SJCRH30 (cell line): ENCODE measurements around the gene SEL1L3. TPM values are rescaled to one million over a fixed set of nuclear protein-coding genes. Genes with fewer than 3 reads are reported as not detected.
A peak's percentile ranks its signal among the peaks of the same experiment; 100 is the strongest.

Experiments
- DNase-seq, 2 experiments: peaks; one replicate each; pipeline ENCODE4 v3.0.0-alpha.2; 2015 to 2020
- H3K27ac ChIP-seq: fragments of 250-450 bp; sonication (Bioruptor Pico); 2 replicates; pipeline ENCODE4 v1.5.1; 2020; ENCODE audit warnings: mild to moderate bottlenecking, moderate library complexity
- H3K27me3 ChIP-seq: fragments of 250-450 bp; sonication (Bioruptor Pico); 2 replicates; pipeline ENCODE4 v1.5.1; 2020; ENCODE audit warnings: mild to moderate bottlenecking, moderate library complexity
- H3K36me3 ChIP-seq: fragments of 250-450 bp; sonication (Bioruptor Pico); 2 replicates; pipeline ENCODE4 v1.5.1; 2020; ENCODE audit warnings: mild to moderate bottlenecking, moderate library complexity
- H3K4me1 ChIP-seq: fragments of 250-450 bp; sonication (Bioruptor Pico); 2 replicates; pipeline ENCODE4 v1.5.1; 2020; ENCODE audit warnings: mild to moderate bottlenecking, moderate library complexity
- H3K4me3 ChIP-seq: fragments of 250-450 bp; sonication (Bioruptor Pico); 2 replicates; pipeline ENCODE4 v1.5.1; 2020; ENCODE audit warnings: mild to moderate bottlenecking, moderate library complexity
- H3K9me3 ChIP-seq: fragments of 250-450 bp; sonication (Bioruptor Pico); replicated peaks from 2 replicates; pipeline ENCODE4 v1.5.1; 2020; ENCODE audit warnings: mild to moderate bottlenecking, moderate library complexity
- total RNA-seq: library from RNA; depleted of rRNA; stranded (reverse); fragments of >200 nt; shearing (Covaris generic); gene quantifications from 2 replicates; pipeline ENCODE4 v1.2.3, GENCODE V29; 2014

SEL1L3 gene
- total RNA-seq, 1 experiment from 2014 or later, result 52.3 TPM

DNA sequence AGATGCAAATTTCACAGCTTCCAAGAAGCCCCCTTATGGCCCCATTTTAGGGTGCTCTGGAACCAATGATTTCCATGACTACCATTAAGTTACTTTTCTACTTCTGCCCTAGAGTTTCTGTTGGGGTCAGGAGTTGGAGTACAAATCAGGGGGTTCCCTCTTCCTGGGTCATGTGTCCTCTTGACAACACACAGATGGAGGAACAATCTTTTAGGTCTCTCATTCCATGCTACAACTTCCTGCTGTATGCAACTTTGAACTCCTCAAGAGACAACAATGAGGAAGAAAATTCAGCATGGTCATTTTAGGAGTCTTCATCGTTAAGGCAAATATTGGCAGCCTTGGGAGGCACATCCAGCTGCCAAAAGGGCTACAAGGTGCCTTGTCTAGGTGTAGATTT is 79.7 kb downstream of the SEL1L3 start:
- peaks cover 28% of the 10 kb centered on the region for H3K4me1 ChIP-seq
- H3K4me3 ChIP-seq, result no peak overlapping the region
- H3K27ac ChIP-seq, result no peak overlapping the region
- H3K36me3 ChIP-seq, result peaks cover 46% of the 10 kb centered on the region
- H3K27me3 ChIP-seq, result no peaks in the 10 kb centered on the region
- no peaks in the 10 kb centered on the region; the same call in 1 of the 2 replicates for H3K9me3 ChIP-seq
- no peak for DNase-seq

DNA sequence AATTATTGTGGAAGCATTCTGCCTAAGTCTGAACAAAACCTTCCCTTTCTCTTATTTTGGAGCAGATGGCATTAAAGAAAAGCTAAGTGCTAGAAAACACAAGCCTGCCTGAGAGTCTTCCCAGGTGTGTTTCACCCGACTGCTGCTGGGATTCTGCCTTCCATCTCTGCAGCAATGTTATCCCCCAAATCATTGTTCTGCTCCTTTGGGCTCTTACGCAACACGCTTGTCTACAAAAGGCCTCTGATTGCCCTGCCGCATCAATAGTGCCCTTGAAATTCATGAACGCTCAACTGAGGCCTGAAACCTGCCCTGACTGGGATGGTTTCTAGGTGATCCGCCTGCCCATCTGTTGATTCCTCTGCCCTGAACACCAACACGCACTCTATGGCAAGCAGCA is 80.3 kb downstream of the SEL1L3 start:
- Histone ChIP-seq H3K9me3 (no peaks in the 10 kb centered on the region; the same call in 1 of the 2 replicates), H3K36me3 (peaks cover 47% of the 10 kb centered on the region), H3K4me3 (no peak overlapping the region), H3K4me1 (peaks cover 22% of the 10 kb centered on the region), H3K27ac (no peak overlapping the region), H3K27me3 (no peaks in the 10 kb centered on the region)
- DNase-seq, result no peak

DNA sequence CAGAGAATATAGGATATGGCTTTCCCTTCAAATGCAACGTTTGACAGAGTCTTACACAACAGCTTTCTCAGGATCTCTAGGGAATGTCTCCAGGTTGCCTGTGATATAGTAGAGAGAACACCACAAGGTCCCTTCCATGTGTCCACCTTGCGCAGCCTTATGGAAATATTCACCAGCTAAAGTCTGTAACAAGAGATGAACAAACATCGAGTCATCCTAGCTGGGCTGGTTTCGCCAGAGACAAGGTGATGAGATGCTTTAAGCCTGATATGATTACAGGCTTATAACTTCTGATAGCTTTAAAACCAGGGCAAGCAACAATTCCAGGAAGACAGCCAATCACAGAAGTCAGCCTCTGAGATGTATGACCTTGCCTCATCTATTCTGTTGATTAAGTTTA is 83.8 kb downstream of the SEL1L3 start:
- Histone ChIP-seq H3K9me3 (peaks cover 5% of the 10 kb centered on the region), H3K4me3 (no peak overlapping the region), H3K27ac (no peak overlapping the region), H3K27me3 (no peaks in the 10 kb centered on the region), H3K36me3 (peaks cover 43% of the 10 kb centered on the region), H3K4me1 (no peaks in the 10 kb centered on the region)
- DNase-seq, result no peak

DNA sequence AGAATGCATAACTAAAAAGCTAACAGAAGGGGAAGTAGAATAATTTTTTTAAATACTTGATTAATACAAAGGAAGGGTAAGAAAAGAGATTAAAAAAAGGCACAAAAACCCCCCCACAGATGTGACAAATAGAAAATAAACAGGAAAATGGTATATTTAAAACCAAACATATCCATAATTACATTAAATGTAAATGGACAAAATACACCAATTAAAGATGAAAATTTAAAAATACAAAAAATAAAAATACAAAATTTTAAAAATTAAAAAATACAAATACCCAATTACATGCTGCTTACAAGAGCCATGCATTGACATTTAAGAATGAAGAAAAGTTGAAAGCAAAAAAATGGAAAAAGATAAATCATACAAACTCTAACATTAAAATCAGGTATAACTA is 86.0 kb downstream of the SEL1L3 start:
- Histone ChIP-seq H3K36me3 (peaks cover 44% of the 10 kb centered on the region), H3K4me1 (no peaks in the 10 kb centered on the region), H3K9me3 (peaks cover 5% of the 10 kb centered on the region), H3K27ac (no peak overlapping the region), H3K27me3 (no peaks in the 10 kb centered on the region), H3K4me3 (no peak overlapping the region)
- no peak for DNase-seq

DNA sequence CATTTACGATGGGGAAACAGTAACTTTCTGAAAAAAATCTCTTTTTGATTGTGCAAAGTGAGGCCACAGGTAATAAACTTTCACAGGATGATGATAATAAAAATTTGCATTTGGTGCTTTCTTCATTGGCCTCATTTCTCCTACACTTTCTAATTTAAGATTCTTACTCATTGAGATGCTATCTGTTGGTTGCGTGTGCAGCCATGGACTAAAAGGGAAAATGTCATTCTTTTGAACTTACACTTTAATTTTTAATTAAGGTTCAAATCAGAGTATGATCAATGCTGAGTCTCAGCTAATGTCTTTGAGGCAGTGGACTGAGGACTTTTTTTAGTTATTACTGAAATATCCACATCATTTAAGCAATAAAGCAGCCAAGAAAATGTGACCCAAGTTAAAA is 87.6 kb downstream of the SEL1L3 start:
- no peak for DNase-seq
- peaks cover 36% of the 10 kb centered on the region for H3K36me3 ChIP-seq
- H3K27me3 ChIP-seq, result no peaks in the 10 kb centered on the region
- no peak overlapping the region for H3K4me3 ChIP-seq
- peaks cover 5% of the 10 kb centered on the region for H3K9me3 ChIP-seq
- no peak overlapping the region for H3K27ac ChIP-seq
- H3K4me1 ChIP-seq, result no peaks in the 10 kb centered on the region; the same call in 1 of the 2 replicates

DNA sequence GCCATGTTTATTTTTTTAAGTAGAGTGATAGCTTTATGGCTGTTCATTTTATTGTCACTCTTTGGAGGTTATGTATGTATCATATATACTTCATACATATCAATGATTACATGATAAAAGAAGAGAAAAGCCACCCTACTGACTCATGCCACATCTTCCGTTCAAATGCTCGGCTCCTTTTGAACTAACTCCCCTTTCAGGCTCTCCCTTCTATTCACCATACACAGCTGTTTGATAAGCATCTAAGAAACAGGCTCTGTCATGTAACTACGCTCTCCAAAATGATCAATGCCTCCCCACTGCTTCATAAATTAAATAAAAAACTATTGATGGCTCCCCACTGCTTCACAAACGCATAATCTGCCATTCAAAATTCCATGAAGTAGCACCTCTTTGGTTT is 89.4 kb downstream of the SEL1L3 start:
- peaks cover 14% of the 10 kb centered on the region for H3K4me1 ChIP-seq
- no peak overlapping the region for H3K4me3 ChIP-seq
- peaks cover 5% of the 10 kb centered on the region for H3K9me3 ChIP-seq
- H3K27ac ChIP-seq, result no peak overlapping the region
- H3K36me3 ChIP-seq, result peaks cover 20% of the 10 kb centered on the region
- DNase-seq, result no peak
- no peaks in the 10 kb centered on the region for H3K27me3 ChIP-seq

DNA sequence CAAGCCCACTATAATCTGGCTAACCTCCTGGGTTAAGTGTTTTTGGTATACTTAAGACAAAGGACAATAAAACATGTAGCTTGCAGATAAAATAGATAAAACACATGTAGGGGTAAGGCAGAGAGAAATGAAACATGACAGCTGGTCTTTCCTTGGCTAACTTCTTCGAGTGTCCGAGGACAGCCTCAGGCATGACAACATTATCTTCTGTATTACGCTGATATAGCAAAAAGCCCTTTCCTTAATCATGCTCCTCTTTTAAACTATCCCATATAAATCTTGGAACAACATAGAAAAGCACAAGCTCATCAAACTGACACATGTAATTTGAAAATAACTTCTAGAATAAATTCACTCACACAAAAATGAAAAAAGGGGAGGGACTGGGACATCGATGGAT is 91.1 kb downstream of the SEL1L3 start:
- H3K4me3 ChIP-seq, result no peak overlapping the region
- H3K9me3 ChIP-seq, result peaks cover 4% of the 10 kb centered on the region
- no peaks in the 10 kb centered on the region for H3K27me3 ChIP-seq
- no peak for DNase-seq
- peaks cover 18% of the 10 kb centered on the region for H3K4me1 ChIP-seq
- H3K36me3 ChIP-seq, result peaks cover 11% of the 10 kb centered on the region
- H3K27ac ChIP-seq, result no peak overlapping the region

DNA sequence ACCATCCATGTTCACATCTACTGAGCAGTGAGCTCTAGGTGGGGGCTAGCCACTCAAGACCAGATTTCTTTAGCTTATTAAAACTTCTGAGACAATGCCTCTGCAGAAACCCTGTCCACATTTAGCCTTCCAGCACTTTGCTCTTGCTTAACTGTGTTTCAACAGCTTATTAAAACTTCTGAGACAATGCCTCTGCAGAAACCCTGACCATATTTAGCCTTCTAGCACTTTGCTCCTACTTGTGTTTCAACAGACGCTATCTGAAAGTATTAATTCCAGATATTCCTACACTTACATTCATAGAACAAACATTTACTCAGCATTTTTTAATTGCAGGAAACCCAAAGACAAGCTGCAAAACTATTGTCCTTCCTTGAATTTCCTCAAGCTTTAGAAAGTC is 91.9 kb downstream of the SEL1L3 start:
- Histone ChIP-seq H3K36me3 (peaks cover 7% of the 10 kb centered on the region; the same call in 1 of the 2 replicates), H3K27me3 (no peaks in the 10 kb centered on the region), H3K27ac (no peak overlapping the region), H3K4me1 (peaks cover 18% of the 10 kb centered on the region), H3K9me3 (no peaks in the 10 kb centered on the region), H3K4me3 (no peak overlapping the region)
- DNase-seq, result no peak

DNA sequence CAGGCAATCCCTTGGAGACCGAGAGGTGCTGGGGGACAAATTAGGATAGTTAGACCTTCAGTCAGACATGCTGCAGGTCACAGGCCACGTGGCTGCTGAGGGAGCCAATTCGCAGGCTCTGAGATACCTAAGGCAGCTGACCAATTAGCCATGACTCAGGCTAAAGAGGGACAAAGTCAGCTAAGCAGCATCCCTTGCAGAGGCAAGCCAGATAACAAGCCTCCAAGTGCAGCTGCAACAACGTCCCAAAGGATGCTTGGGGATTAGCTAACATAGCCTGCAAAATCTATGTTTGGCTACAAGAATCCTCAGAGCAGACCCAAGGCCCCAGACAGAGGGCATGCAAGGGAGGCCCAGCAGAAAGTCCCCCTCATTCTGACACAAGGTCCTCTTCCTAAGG is 93.5 kb downstream of the SEL1L3 start:
- Histone ChIP-seq H3K4me3 (no peak overlapping the region), H3K9me3 (no peaks in the 10 kb centered on the region), H3K4me1 (peaks cover 18% of the 10 kb centered on the region), H3K27ac (peak overlapping the region; percentile 46), H3K27me3 (no peaks in the 10 kb centered on the region), H3K36me3 (peaks cover 10% of the 10 kb centered on the region)
- DNase-seq, result peak; percentile 87 to 92

DNA sequence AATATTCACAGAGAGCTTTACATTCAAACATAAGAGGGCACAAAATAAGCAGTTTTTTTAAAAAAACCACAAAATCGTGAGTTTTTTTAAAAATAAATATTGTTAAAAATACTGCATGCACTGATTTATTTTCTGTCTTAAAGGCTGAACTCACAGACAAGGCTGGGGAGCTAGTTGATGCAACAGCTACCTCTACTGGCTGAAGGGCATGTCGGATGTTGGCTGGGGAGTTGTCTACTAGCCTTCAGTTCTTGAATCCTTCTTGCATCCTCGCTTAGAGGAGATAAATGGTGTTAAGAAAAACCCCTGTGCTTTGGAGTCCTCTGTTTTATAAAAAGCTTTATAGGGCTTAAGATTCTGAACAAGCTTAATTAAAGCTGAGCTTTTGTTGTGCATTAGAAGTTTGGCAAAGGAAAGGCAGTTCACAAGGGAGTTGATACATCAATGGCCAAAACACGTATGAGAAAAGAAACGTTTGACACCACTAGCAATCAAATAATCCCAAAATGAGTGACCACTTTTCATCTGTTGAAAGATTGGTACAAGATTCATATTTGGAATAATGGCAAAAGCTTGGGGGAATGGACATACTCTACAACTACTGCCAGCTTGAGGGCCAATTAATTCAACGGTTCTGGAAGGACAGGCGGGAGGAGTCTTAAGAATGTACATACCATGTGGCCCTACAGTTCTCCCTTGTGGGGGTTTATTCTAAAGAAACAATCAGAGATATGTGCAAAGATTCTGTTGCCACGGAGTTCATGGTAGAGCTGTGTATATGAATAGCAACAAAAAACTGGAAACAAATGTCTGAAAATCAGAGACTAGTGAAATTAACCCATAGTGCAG is 94.7 kb downstream of the SEL1L3 start:
- Histone ChIP-seq H3K4me1 (peaks cover 18% of the 10 kb centered on the region), H3K27ac (no peak overlapping the region), H3K27me3 (no peaks in the 10 kb centered on the region), H3K4me3 (no peak overlapping the region), H3K36me3 (peaks cover 16% of the 10 kb centered on the region), H3K9me3 (no peaks in the 10 kb centered on the region)
- DNase-seq, result peak; percentile 66 to 88

DNA sequence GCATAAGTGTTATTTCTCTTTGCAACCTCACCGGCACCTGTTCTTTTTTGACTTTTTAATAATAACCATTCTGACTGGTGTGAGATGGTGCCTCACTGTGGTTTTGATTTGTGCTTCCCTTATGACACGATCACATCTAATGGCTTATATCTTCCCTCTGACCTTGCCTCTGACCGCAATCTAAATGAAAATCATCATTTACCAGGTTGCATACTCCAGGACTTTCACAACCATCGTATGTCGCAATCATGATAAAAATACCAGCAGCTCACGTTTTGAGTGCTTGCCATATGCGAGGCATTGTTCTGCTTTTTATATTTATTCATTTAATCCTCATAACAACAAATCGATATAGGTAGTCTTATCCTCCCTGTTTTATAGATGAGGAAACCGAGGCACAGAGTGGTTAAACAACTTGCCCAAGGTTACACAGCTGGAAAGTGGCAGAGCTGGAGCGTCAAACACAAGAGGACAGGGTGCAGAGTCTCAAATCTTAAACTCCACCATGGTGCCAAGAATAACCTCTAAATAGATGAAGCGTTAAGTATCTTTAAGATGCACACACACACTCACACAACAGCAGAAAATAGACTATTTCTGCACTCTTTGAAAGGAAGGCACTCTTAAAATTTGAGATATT is 102.2 kb downstream of the SEL1L3 start:
- no peak overlapping the region for H3K27ac ChIP-seq
- H3K27me3 ChIP-seq, result no peaks in the 10 kb centered on the region
- H3K4me1 ChIP-seq, result no peaks in the 10 kb centered on the region
- peaks cover 7% of the 10 kb centered on the region; the same call in 1 of the 2 replicates for H3K9me3 ChIP-seq
- H3K36me3 ChIP-seq, result peaks cover 41% of the 10 kb centered on the region
- H3K4me3 ChIP-seq, result no peak overlapping the region
- DNase-seq, result no peak

DNA sequence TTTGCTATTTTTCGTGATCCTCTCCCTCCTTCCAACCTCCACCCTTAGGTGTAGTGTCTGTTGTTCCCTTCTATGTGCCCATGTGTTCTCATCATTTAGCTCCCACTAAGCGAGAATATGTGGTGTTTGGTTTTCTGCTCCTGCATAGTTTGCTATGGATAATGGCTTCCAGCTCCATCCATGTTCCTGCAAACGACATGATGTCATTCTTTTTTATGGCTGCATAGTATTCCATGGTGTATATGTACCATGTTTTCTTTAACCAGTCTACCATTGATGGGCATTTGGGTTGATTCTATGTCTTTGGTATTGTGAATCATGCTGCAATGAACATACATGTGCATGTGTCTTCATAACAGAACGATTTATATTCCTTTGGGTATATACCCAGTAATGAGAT is 102.7 kb downstream of the SEL1L3 start:
- no peaks in the 10 kb centered on the region for H3K4me1 ChIP-seq
- H3K9me3 ChIP-seq, result peaks cover 7% of the 10 kb centered on the region; the same call in 1 of the 2 replicates

DNA sequence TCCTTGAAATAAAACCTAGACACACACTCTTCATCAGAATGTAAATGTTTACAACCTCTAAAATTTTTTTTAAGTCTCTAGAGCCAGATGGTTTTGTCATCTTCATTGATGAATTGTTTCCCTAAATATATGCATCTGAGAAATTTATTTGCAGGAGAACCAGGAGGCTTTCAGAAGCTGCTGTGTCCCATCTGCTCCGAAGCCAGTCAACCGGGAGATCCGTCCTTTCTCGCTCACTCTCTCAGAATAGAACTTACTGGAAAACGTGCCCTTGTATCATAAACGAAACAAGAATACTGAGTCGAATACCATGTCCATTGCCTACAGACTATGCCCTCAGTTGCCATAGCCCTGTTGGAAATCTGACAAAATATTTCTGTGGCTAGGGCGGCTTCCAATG is 103.7 kb downstream of the SEL1L3 start:
- H3K36me3 ChIP-seq, result peaks cover 35% of the 10 kb centered on the region
- no peak overlapping the region for H3K27ac ChIP-seq
- no peak for DNase-seq
- peaks cover 7% of the 10 kb centered on the region; the same call in 1 of the 2 replicates for H3K9me3 ChIP-seq
- H3K27me3 ChIP-seq, result no peaks in the 10 kb centered on the region
- no peak overlapping the region for H3K4me3 ChIP-seq
- H3K4me1 ChIP-seq, result no peaks in the 10 kb centered on the region

More for the DNA sequence above, 102.7 kb downstream of the SEL1L3 start:
- Histone ChIP-seq H3K27me3 (no peaks in the 10 kb centered on the region), H3K4me3 (no peak overlapping the region), H3K36me3 (peaks cover 38% of the 10 kb centered on the region), H3K27ac (no peak overlapping the region)
- DNase-seq, result no peak

DNA sequence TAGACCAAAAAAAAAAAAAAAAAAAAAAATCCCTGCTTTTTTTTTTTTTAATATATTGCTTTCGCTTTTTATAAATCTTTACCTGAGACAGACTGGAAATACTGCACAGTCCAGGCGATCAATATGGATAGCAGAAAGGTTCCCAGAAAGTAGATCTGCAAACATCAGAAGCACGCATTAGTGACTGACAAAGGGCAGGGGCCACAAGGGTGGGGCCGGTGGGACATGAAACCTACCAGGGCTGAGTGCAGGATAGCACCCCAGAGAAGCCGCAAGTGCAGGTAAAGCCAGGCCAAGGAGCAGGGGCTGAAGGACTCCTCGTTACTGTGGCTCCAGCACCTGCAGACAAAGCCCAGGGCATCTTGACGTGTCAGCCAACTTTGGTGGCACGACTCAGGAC is 105.3 kb downstream of the SEL1L3 start:
- Histone ChIP-seq H3K36me3 (peaks cover 29% of the 10 kb centered on the region), H3K9me3 (peaks cover 7% of the 10 kb centered on the region; the same call in 1 of the 2 replicates), H3K4me3 (no peak overlapping the region), H3K4me1 (no peaks in the 10 kb centered on the region), H3K27ac (no peak overlapping the region), H3K27me3 (no peaks in the 10 kb centered on the region)
- DNase-seq, result no peak

DNA sequence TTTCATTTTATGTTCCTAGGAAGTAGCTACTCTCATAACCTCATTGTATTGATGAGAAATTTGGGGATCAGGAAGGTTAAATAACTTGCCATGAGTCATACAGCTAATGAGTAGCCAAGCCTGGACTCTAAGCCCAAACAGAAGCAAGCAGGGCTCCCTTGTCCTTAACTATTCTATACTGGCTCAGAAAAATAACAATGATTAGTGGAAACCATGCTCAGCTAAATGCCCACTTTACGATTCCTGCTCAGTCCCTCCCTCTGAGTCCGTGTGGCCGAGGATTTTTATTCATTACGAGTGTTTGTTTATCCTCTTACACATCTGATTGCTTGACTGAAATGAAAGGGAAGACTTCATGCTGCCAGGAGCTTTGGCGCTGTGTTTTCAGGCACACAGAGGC is 106.3 kb downstream of the SEL1L3 start:
- Histone ChIP-seq H3K9me3 (peaks cover 7% of the 10 kb centered on the region; the same call in 1 of the 2 replicates), H3K27ac (no peak overlapping the region), H3K27me3 (no peaks in the 10 kb centered on the region), H3K36me3 (peaks cover 24% of the 10 kb centered on the region), H3K4me1 (no peaks in the 10 kb centered on the region), H3K4me3 (no peak overlapping the region)
- no peak for DNase-seq
